NCI-H2107 treated with DMSO at 0.1 percent for 48 hours (cell line): ENCODE data around the gene WDR6.

Source experiments
- DNase-seq: peaks from one replicate; lab custom pipeline; 2025; ENCODE audit not compliant: unreplicated experiment; lab: John Stamatoyannopoulos, UW

WDR6 gene

GRCh38 chr3:49028673-49029562 is 21.7 kb downstream of the WDR6 start, which contains the start of gene IMPDH2:
IMPDH2 (minus strand) TSS chr3:49029398; CDS start chr3:49029350, 48 bp downstream.
- DNase-seq, result peak; percentile 62

- no peak for DNase-seq
Measured at GRCh38 chr3:49029563-49029884, 22.3 kb downstream of the WDR6 start.

GRCh38 chr3:49030321-49030720 is 23.1 kb downstream of the WDR6 start:
- DNase-seq, result no peak

GRCh38 chr3:49032646-49033304 is 25.6 kb downstream of the WDR6 start:
- no peak for DNase-seq

GRCh38 chr3:49034650-49035049 is 27.5 kb downstream of the WDR6 start:
- no peak for DNase-seq

- DNase-seq, result no peak
Measured at GRCh38 chr3:49035281-49035680, 28.1 kb downstream of the WDR6 start.

- DNase-seq, result no peak
Measured at GRCh38 chr3:49053543-49053942, 46.4 kb downstream of the WDR6 start.

GRCh38 chr3:49054344-49054862 is 47.2 kb downstream of the WDR6 start:
- DNase-seq, result no peak

- no peak for DNase-seq
Measured at GRCh38 chr3:49057268-49057667, 50.1 kb downstream of the WDR6 start.

- DNase-seq, result no peak
Measured at GRCh38 chr3:49058011-49058410, 50.8 kb downstream of the WDR6 start.
